CD4-positive, alpha-beta T cell treated with Interferon alpha-2 for 1 hour (primary cell): Measurements from ENCODE around the gene GBP3.
"Not testable (repeated sequence)": the region's sequence is repeated elsewhere in the genome, so short reads cannot be mapped to it uniquely, and the experiment has no call there.

Experiments used
- DNase-seq, 2 donors: peaks; one replicate each; pipeline ENCODE4 v3.0.0-alpha.2; 2020 to 2022

GBP3 gene

DNA sequence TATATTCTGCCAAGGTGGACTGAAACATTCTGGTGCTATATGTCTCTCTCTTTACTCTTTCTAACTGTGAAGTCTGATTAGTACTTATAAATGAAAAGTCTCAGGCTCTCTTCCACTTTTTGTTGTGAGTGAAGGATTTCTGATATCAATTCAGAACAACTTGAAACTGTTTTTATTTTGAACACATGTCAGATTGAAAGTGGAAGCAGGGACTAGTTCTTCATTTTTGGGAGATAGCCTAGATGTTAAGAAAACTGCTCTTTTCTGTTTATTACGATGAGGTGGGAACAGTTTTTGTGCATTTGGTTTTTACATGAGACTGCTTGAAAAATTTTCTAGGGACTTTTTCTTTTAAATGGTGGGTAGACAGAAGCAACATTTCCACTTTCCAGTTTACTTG lies 14.5 kb upstream of the GBP3 start:
- DNase-seq, result no peak

DNA sequence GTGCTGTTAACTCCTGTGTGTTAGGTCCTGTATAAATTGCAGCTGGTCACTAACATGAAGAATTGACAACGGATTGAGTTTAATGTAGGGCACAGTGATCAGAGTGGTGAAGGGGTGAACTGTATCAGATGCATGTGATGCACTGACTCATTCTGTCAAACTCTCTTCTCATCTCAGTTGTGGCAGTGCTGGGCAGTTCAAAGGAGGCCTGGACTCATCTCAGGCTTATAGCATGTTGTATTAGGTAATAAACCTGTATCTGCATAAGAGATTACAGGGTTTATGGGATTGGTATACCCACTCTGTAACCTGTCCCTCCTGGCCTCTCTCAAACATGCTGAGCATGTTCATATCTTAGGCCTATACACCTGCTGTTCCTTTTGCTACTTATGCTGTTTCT lies 12.4 kb upstream of the GBP3 start:
- DNase-seq, result no peak

DNA sequence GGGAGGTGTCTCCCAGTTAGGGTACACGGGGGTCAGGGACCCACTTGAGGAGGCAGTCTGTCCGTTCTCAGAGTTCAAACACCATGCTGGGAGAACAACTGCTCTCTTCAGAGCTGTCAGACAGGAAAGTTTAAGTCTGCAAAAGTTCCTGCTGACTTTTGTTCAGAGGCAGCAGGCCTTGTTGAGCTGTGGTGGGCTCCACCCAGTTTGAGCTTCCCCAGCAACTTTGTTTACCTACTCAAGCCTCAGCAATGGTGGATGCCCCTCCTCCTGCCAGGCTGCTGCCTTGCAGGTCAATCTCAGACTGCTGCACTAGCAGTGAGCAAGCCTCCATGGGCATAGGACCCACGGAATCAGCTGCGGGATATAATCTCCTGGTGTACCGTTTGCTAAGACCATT lies 11.3 kb upstream of the GBP3 start:
- DNase-seq, result not testable (repeated sequence)

DNA sequence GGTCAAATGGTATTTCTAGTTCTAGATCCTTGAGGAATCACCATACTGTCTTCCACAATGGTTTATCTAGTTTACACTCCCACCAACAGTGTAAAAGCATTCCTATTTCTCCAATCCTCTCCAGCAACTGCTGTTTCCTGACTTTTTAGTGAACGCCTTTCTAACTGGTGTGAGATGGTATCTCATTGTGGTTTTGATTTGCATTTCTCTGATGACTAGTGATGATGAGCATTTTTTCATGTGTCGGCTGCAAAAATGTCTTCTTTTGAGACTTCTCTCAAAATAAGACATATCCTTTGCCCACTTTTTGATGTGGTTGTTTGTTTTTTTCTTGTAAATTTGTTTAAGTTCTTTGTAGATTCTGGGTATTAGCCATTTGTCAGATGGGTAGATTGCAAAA lies 6.4 kb upstream of the GBP3 start:
- peak in 1 of 2 donors; percentile 61 for DNase-seq

DNA sequence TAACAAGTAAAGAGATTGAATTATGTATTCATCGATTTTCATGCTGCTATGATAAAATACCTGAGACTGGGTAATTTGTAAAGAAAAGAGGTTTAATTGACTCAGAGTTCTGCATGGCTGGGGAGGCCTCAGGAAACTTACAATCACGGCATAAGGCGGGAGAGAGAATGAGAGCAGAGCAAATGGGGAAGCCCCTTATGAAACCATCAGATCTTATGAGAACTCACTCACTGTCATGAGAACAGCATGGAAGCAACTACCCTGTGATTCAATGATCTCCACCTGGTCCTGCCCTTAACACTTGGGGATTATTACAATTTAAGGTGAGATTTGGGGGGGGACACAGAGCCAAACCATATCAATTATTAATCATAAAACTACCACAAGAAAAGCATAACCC lies 3.3 kb upstream of the GBP3 start:
- DNase-seq, result no peak

DNA sequence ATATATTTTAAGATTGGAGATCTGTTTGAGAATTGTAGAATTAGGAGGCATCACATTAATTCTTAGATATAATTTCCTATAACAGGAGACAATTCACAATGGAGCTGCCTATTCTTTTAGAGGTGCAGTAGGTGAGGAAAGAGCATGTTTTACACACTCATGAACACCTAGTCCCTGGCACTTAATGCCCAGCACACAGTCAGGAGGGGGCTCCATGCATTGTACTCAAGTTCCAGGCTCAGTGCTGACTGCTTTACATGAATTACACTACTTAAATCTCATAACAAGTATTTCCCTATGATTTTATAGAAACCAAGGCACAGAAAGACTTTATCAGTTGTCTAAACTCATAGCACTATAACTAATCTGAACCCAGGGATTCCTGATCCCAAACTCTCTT lies 360 bp upstream of the GBP3 start:
- no peak for DNase-seq

DNA sequence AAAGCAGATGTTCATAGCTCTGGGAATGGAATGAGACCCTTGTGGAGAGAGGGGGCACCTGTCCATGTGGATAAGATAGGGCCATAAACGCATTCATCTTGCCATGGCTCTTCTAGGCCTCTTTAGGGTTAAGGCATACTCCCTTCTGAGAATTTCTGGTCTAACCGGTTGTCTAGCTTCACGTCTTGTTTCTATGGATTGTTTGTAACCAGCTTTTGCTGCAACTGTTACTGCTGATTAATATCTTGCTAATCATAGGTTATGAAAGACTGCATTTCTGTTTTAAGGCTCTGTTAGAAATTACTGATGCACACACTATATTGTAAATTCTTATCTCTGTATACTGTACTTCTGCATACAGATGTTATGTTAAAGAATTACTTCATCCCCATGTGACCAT lies 4.3 kb downstream of the GBP3 start:
- not testable (repeated sequence) for DNase-seq

DNA sequence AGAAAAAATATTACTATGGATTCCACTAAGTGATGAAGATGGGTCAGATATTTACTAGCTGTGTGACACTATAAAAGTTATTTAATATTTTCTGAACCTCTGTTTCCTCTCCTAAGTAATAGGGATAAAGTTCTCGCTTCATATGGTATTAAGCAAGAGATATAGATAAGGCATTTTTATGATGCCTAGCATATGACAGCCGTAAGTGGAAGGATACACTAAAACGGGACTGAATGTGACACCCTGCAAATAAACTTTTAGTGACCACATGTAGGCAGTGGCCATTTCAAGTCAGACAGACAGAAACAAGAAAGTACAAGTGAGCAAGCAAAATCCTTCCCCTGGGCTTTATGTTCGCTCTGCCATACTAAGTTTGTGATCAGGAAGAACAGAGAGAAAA lies 14.2 kb downstream of the GBP3 start:
- no peak for DNase-seq

DNA sequence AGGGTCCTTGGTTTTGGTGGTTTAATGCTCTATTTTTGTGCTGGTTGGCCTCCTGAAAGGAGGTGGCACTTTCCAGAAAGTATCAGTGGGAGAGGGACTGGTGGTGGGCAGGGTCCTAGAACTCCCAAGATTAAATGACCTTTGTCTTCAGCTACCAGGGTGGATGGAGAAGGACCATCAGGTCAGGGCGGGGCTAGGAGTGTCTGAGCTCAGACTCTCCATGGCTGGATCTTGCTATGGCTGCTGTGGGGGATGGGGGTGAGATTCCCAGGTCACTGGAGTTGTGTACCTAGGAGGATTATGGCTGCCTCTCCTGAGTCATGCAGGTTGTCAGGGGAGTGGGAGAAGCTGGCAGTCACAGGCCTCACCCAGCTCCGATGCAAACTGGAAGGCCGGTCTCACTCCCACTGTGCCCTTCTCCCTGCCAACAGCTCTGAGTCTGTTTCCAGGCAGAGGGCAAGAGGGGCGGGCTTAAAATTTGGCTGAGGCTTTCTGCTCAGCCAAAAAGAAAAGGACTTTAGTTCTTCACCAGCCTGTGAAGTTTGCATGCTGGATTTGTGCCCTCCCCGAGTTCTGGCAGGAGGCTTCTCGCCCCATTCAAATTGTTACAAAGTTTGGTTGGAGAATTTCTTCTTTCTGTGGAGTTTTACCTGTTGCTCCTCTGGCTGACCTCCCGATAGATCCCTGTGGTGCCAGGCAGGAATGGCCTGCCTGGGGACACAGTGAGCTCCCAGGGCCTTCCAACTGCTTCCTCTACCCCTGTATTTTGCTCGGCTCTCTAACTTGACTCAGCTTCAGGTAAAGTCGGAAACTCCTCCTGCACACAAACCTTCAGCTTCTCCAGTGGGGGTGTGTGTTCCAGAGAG lies 17.1 kb downstream of the GBP3 start:
- DNase-seq, result no peak

DNA sequence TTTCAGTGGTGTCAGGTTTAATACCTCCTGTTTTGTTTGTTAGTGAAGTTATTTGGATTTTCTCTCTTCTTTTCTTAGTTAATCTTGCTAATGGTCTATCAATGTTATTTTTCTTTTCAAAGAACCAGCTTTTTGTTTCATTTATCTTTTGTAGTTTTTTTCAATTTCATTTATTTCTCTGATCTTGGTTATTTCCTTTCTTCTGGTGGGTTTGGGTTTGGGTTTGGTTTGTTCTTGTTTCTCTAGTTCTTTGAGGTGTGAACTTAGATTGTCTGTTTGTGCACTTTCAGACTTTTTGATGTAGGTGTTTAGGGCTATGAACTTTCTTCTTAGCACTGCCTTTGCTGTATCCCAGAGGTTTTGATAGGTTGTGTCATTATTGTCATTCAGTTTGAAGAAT lies 20.5 kb downstream of the GBP3 start:
- peak in 1 of 2 donors; percentile 42 for DNase-seq

DNA sequence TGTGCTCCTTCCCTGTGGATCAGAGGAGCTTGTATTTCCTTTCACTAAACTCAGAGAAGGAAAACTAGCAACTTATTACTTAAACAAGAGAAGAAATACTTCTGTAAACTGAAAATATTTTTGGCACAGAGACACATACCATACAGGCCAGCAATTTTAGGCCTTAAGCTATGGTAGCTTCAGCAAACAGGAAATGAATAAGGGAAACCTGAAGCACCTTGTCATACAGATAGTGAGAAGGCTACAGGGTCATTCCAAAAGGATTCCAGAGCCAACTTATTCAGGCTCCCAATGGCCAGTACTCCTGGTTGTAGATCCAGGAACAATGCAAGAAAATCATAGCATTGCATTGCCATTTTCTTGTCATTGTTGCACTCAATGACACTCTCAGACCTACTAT lies 21.2 kb downstream of the GBP3 start:
- DNase-seq, result no peak

DNA sequence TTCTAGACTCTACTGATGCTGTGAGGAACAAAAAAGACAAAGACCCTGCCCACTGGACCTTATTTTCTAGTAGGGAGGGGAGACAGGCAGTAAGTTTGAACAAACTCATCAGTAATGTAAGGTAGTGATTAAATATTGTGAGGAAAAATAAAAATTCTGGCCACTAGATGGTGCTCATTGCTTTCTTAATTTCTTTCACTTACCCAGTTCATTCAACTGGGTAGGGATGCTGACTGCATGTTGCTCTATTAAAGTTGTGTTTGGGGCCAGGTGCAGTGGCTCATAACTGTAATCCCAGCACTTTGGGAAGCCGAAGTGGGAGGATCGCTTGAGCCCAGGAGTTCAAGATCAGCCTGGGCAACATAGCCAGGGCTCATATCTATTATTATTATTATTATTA lies 23.9 kb downstream of the GBP3 start:
- DNase-seq, result peak in 1 of 2 donors; percentile 87

DNA sequence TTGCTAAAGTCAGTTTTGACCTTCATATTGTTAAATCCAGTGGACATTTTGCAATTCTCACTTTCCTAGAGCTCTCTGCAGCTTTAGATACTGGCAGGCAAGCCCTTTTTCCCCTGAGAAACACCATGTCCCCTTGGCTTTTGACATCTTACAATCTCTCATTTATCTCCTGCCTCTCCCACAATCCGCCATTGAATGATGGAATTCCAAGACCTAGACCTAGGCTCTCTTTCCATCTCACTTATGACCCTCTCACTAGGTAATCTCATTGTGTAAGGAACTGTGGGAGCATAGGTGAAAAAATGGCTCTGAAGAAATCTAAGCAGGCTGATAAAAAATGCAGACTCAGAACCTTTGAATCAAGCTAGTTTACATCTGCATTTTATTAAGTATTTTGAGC lies 32.2 kb downstream of the GBP3 start:
- DNase-seq, result no peak

DNA sequence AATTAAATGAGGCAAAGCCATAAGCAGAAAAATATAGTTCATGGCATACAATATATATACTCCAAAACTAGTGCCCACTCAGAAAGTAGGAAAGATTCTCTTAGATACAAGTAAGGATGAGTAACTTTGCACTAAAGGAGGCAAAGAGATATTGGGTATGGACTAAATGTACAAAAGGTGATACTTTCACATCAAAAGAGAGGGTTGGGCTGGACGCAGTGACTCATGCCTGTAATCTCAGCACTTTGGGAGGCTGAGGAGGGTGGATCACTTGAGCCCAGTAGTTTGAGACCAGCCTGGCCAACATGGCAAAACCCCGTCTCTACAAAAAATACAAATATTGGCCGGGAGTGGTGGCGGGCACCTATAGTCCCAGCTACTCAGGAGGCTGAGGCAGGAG lies 37.0 kb downstream of the GBP3 start:
- no peak for DNase-seq

DNA sequence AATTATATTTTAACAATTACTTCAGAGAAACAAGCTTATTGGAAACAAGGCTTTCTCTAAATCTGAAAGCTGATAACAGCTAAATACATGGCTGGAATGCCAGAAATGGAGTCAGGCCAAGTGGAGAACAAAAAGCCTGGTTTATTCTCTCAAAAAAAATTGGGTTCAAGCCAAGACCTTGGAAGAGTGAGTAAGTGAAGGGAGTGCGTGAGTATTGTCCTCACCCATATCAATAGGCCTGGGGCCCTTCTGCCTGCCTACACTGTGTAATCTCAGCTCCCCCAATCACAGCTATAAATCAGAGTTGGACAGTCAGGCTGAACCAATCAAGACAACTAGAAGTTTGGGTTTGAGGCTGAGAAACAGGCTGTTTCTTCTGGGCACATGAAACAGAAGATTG lies 37.6 kb downstream of the GBP3 start:
- DNase-seq, result no peak

DNA sequence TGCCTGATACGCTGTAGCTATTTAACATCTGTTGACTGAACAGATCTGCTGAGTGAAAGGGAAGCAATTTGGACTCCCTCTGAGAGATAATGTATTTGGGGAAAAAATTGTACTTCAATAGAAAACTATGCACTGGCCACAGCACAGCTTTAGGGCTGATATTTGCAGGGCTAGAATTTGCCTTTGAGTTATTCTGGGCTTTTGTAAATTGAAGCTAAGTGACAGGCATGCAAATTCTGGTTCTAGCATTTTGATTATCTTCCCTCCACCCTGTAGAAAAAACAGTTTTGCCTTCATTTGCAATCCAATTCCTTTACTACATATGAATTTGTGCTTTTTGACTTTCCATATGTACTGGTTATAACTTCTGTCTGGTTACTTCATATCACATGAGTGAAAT lies 38.1 kb downstream of the GBP3 start:
- DNase-seq, result no peak

DNA sequence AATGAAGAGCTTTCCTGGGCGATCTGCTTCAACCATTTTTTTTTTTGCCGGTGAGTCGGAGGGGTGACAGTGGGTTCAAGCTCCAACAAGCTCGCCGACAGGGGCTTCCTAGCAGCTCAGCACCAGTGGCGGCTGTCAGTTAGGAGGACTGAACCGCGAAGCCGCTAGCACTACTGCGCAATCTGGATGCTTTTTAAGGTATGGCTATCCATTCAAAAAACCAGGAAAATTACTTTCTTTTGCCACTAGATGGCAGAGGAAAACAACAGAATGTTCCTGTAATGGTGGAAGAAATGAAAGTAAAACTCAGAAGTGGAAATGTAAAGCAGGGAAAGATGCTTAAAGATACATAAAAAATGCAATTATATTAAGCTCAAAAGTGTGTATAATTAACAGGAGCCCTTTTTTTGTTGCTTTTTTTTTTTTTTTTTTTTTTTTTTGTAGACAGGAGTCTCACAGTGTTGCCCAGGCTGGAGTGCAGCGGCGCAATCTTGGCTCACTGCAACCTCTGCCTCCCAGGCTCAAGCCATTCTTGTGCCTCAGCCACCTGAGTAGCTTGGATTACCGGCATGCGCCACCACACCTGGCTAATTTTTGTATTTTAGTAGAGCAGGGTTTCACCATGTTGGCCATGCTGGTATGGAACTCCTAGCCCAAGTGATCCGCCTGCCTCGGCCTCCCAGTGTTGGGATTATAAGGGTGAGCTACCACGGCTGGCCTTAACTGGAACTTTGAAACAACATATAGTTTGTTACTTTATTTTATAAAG lies 38.7 kb downstream of the GBP3 start:
- peak; percentile 32 to 83 for DNase-seq

DNA sequence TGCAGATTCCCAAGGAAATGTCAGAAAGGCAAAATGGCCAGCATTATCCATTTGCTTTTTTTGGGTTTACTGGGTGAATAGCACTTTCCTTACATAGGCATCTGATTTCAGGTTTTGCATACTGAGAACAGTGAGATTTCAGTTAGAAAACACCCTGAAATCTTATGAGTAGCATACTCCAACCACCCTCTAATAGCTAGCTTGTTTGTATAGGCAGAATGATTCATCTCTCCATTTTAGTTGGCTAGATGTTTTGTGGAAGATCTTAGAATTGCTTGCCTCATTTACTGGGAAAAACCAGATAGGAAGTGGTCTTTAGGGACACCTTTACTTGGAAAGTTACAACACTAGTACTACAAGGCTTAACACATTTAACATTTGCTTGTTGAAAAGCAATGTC lies 40.6 kb downstream of the GBP3 start:
- DNase-seq, result no peak

DNA sequence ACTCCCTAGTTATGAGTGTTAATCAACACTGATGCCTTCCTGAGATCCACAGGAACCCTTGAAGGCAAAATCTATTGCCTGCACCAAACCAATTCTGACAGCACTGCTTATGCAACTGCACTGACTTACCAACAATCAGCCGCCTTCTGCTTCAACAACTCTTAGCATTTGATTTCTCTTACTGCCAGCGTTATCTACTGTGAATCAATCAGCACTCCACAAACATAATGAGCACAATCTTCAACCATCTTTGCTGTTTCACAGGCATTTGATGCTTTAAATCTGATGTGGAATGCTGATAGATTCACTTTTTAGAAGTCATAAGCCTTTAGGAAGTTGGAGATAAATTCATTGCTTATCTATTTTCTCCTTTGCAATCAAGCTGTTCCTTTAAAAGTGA lies 41.2 kb downstream of the GBP3 start:
- DNase-seq, result not testable (repeated sequence)

DNA sequence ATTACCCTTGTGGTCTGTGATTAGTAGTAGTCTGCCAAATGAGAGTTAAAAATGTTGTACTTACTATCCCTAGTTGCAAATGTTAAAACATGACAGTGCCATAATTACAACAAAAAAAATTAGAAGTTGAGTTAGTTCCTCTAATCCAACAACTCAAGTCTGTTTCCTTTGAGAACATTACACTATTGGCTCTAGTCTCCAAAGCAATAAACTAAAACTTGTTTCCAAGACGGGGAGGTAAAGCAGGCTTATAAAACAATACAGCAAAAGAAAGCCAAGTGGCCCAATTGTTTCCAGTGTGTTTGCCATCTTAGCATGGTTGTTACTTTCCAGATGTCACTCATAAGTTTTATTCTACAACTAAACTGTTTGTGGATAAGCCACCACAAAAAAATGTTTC lies 41.8 kb downstream of the GBP3 start:
- DNase-seq, result no peak

DNA sequence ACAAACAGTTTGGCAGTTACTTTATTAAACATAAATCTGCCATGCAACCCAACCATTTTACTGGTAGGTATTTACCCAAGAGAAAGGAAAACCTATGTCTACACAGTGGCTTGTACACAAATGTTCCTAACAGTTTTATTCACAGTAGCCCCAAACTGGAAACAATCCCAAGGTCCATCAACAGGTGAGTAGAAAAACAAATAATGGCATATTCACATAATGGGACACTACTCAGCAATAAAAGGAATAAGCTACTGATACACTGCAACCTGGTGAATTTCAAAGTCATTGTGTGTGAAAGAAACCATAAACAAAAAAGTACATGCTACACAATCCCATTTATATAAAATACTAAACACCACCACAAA lies 42.9 kb downstream of the GBP3 start:
- DNase-seq, result no peak

DNA sequence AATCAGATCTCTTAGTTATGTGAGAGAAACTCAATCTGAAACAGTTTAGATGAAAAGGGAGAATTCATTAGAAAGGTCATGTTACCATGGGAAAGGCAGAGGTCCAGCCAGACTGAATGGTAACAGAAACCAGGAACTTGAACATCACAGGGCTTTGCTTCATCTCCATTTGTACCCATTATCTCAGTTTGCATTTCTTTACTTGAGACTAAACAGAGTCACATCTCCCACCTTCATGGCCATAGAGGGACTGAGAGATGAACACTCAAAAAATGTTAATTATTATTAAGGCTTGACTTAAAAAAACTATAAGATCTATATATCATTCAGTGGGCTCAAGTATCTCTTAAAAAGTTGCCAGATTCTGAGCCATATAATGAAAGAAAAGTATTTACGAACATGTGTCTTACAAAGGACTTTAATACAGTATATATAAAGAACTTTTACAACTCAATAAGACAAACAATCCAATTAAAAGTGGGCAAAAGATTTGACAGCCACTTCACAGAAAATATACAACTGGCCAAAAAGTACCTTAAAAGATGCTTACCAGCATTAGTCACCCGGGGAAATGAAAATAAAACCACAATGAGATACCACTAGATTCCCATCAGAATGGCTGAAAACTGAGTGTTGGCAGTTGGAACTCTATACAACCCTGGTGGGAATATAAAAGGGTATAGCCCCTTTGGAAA lies 43.5 kb downstream of the GBP3 start:
- no peak for DNase-seq

DNA sequence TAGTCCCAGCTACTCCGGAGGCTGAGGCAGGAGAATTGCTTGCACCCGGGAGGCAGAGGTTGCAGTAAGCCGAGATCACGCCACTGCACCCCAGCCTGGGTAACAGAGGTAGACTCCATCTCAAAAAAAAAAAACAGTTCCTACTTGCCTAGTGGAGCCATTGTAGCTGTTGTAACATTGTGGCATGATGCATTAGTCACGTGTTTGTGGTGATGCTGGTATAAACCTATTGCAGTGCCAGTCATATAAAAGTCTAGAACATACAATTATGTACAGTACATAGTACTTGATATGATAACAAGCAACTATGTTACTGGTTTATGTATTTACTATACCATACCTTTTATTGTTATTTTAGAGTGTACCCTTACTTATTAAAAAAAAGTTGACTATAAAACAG lies 46.4 kb downstream of the GBP3 start:
- DNase-seq, result no peak

DNA sequence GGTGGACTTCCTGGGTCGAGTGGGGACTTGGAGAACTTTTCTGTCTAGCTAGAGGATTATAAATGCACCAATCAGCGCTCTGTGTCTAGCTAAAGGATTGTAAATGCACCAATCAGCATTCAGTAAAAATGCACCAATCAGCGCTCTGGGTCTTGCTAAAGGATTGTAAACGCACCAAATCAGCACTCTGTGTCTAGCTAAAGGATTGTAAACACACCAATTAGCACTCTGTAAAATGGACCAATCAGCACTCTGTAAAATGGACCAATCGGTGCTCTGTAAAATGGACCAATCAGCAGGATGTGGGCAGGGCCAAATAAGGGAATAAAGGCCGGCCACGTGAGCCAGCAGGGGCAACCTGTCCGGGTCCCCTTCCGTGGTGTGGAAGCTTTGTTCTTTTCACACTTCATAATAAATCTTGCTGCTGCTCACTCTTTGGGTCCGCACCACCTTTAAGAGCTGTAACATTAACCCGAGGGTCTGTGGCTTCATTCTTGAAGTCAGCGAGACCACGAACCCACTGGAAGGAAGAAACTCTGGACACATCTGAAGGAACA lies 48.0 kb downstream of the GBP3 start:
- not testable (repeated sequence) for DNase-seq
